Endothelial cell (in vitro differentiated cells): ENCODE results near the gene NTM. TPM values are rescaled to one million over a fixed set of nuclear protein-coding genes. Genes with fewer than 3 reads are reported as not detected.

Experiments used
- DNase-seq: peaks from one replicate; pipeline ENCODE4 v3.0.0; 2021; ENCODE audit warnings: low spot score
- H3K27ac Mint-ChIP-seq: one replicate; pipeline ENCODE4 v1.8.0; 2021; ENCODE audit warnings: mixed read lengths, inconsistent platforms; ENCODE audit not compliant: unreplicated experiment
- H3K27me3 Mint-ChIP-seq: one replicate; pipeline ENCODE4 v1.8.0; 2021; ENCODE audit warnings: mild to moderate bottlenecking, moderate library complexity, mixed read lengths, inconsistent platforms; ENCODE audit not compliant: unreplicated experiment
- H3K36me3 Mint-ChIP-seq: one replicate; pipeline ENCODE4 v1.8.0; 2021; ENCODE audit warnings: mild to moderate bottlenecking, low read depth, mixed read lengths, inconsistent platforms; ENCODE audit not compliant: unreplicated experiment
- H3K4me1 Mint-ChIP-seq: one replicate; pipeline ENCODE4 v1.8.0; 2021; ENCODE audit warnings: mild to moderate bottlenecking, mixed read lengths, inconsistent platforms; ENCODE audit not compliant: unreplicated experiment
- H3K4me3 Mint-ChIP-seq: one replicate; pipeline ENCODE4 v1.8.0; 2021; ENCODE audit warnings: mild to moderate bottlenecking, mixed read lengths, inconsistent platforms; ENCODE audit not compliant: unreplicated experiment
- H3K9me3 Mint-ChIP-seq: one replicate; pipeline ENCODE4 v1.8.0; 2021; ENCODE audit warnings: mixed read lengths, inconsistent platforms; ENCODE audit not compliant: unreplicated experiment
- CTCF ChIP-seq: fragments of 200-600 bp; sonication (generic); IDR thresholded peaks from one replicate; pipeline ENCODE4 v1.5.0; 2021; ENCODE audit warnings: antibody characterized with exemption; ENCODE audit not compliant: unreplicated experiment
- total RNA-seq: library from RNA; stranded (reverse); fragmentation: NEBNext Ultra II Directional; extraction: Animal tissue kit (Norgen Biotek cat#: 25700); gene quantifications from one replicate; pipeline ENCODE4 v1.2.1, GENCODE V29; 2021; ENCODE audit not compliant: unreplicated experiment

Gene NTM
- total RNA-seq, 1 donor from 2014 or later: 3.6 TPM

GRCh38 chr11:131618201-131618600 is 247.8 kb downstream of the NTM start:
- Mint-ChIP-seq H3K36me3 (no peaks in the 10 kb centered on the region), H3K27me3 (peaks cover 9% of the 10 kb centered on the region), H3K9me3 (no peaks in the 10 kb centered on the region), H3K4me3 (no peak overlapping the region), H3K4me1 (peaks cover 11% of the 10 kb centered on the region), H3K27ac (no peak overlapping the region)
- DNase-seq: no peak
- TF ChIP-seq CTCF: no peak

DNA sequence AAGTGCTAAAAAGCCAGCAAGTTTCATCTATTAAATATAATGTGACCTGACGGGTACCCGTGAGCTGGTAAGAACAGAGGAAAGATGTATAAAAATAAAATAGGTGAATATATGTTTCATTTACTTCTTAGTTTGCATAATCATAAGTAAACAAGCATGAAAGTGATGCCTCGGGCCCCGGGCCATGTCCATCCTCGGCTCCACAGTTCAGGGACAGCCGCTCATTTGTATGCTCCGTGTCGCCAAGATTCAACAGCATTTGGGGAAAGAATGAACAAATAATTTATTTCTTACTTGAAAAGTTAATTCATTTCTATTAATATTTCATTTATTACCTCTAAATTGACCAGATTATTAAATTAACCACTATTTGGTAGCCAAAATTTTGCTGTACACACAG is 251.8 kb downstream of the NTM start:
- Mint-ChIP-seq H3K4me3 (no peak overlapping the region), H3K27me3 (peaks cover 4% of the 10 kb centered on the region), H3K36me3 (no peaks in the 10 kb centered on the region), H3K27ac (no peak overlapping the region), H3K4me1 (peaks cover 5% of the 10 kb centered on the region), H3K9me3 (no peaks in the 10 kb centered on the region)
- no peak for DNase-seq
- TF ChIP-seq CTCF: no peak

- Mint-ChIP-seq H3K36me3 (no peaks in the 10 kb centered on the region), H3K27ac (no peak overlapping the region), H3K27me3 (peaks cover 5% of the 10 kb centered on the region), H3K4me1 (peaks cover 5% of the 10 kb centered on the region), H3K4me3 (no peak overlapping the region), H3K9me3 (no peaks in the 10 kb centered on the region)
- DNase-seq: no peak
- no peak for TF ChIP-seq CTCF
Observed at GRCh38 chr11:131624531-131624930, 254.1 kb downstream of the NTM start.

DNA sequence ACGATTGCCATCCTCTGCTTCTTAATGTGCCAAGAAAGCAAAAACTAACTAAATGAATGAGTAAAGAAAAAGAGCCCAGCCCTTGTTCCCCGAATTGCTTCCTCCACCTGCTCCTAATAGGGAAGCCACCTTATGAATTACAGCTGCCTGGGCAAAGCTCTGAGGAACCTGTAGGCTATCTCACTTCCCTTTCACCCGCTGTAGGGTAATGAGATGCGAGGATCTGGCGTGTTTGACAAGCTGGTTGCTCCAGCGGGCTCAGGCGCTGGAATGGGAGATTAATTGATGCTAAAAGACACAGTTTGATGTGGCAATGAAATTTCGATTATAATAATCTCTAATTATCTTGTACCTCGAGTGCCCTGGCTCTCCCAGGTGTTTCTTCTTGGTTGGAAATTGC is 256.4 kb downstream of the NTM start:
- no peaks in the 10 kb centered on the region for H3K36me3 Mint-ChIP-seq
- DNase-seq: no peak
- H3K4me1 Mint-ChIP-seq: peaks cover 5% of the 10 kb centered on the region
- H3K27ac Mint-ChIP-seq: no peak overlapping the region
- peaks cover 5% of the 10 kb centered on the region for H3K27me3 Mint-ChIP-seq
- H3K9me3 Mint-ChIP-seq: no peaks in the 10 kb centered on the region
- H3K4me3 Mint-ChIP-seq: no peak overlapping the region
- TF ChIP-seq CTCF: no peak

DNA sequence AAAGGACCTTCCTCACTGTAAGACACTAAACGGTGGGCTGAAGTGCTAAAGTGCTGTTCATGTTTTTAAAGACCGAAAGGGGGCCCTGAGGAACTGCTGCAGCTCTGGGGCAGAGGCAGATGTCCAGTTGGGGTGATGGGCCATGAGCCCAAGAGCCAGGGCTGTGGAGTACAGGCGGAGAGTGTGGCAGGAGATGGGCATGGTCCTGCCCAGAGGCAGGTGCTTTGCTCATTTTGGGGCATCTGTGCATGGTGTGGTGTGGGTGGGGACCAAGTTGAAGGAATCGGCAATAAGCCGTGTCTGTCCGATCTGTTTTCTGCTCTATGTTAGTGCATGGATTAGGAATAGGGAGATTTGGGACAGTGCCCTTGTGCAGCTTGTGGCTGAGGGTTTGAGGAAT is 258.3 kb downstream of the NTM start:
- no peak overlapping the region for H3K4me3 Mint-ChIP-seq
- H3K9me3 Mint-ChIP-seq: no peaks in the 10 kb centered on the region
- no peak overlapping the region for H3K27ac Mint-ChIP-seq
- no peaks in the 10 kb centered on the region for H3K4me1 Mint-ChIP-seq
- H3K27me3 Mint-ChIP-seq: peaks cover 5% of the 10 kb centered on the region
- TF ChIP-seq CTCF: no peak
- no peak for DNase-seq
- H3K36me3 Mint-ChIP-seq: no peaks in the 10 kb centered on the region
